Left ventricle myocardium inferior (tissue), 1 donor: ENCODE results near the gene OR10D3. TPM values are rescaled to one million over a fixed set of nuclear protein-coding genes. Genes with fewer than 3 reads are reported as not detected.

ENCODE experiments used
- DNase-seq: peaks from one replicate; pipeline ENCODE4 v3.0.0-alpha.2; 2020
- H3K27ac ChIP-seq: fragments of 200-600 bp; replicated peaks from 2 replicates; pipeline ENCODE4 v1.8.0; 2021
- H3K27me3 ChIP-seq: fragments of 200-600 bp; 2 replicates; pipeline ENCODE4 v1.8.0; 2021; ENCODE audit warnings: low read depth
- H3K36me3 ChIP-seq: fragments of 200-600 bp; 2 replicates; pipeline ENCODE4 v1.8.0; 2021
- H3K4me1 ChIP-seq: fragments of 200-600 bp; 2 replicates; pipeline ENCODE4 v1.8.0; 2021
- H3K4me3 ChIP-seq: fragments of 200-600 bp; 2 replicates; pipeline ENCODE4 v1.8.0; 2021; ENCODE audit warnings: mild to moderate bottlenecking, moderate library complexity
- H3K9me3 ChIP-seq: fragments of 200-600 bp; replicated peaks from 2 replicates; pipeline ENCODE4 v1.8.0; 2021
- CTCF ChIP-seq: fragments of 200-600 bp; IDR thresholded peaks from 2 replicates; pipeline ENCODE4 v1.8.0; 2021; ENCODE audit warnings: antibody characterized with exemption, mild to moderate bottlenecking, borderline replicate concordance
- intact Hi-C: fragments of 100-400 bp; cut with micrococcal nuclease; formaldehyde crosslinking; loops from one replicate; pipeline ENCODE4 v1.11.0; 2022
- long read RNA-seq: library from polyadenylated mRNA; unstranded; transcript quantifications from one replicate; pipeline ENCODE4 v2.0.0, GENCODE V29; 2021
- total RNA-seq: library from RNA; stranded (reverse); fragmentation: NEBNext Ultra II Directional; extraction: Animal tissue kit (Norgen Biotek cat#: 25700); gene quantifications from one replicate; pipeline ENCODE4 v1.2.1, GENCODE V29; 2021
- donor health status: DM: no; HTN: yes; CAD: no; lungs with severe emphysema.

Gene OR10D3
- not detected for total RNA-seq
- long read RNA-seq = 0 reads

GRCh38 chr11:124183068-124183467, at the start of gene OR10D3:
Gene OR10D3 (plus strand): TSS chr11:124183345. CDS start chr11:124185270, 1,925 bp downstream.
- intact Hi-C loops = no loop called here
- no peaks in the 10 kb centered on the region for H3K4me1 ChIP-seq
- no peaks in the 10 kb centered on the region for H3K27me3 ChIP-seq
- TF ChIP-seq CTCF = no peak
- H3K9me3 ChIP-seq = peaks cover 8% of the 10 kb centered on the region
- DNase-seq = no peak
- H3K4me3 ChIP-seq = no peak within 1 kb of the TSS
- no peaks in the 10 kb centered on the region for H3K36me3 ChIP-seq
- no peak within 1 kb of the TSS for H3K27ac ChIP-seq

- no peak for DNase-seq
- Histone ChIP-seq H3K9me3 (peaks cover 17% of the 10 kb centered on the region), H3K27ac (no peak overlapping the region), H3K27me3 (no peaks in the 10 kb centered on the region), H3K4me1 (no peaks in the 10 kb centered on the region), H3K36me3 (peaks cover 9% of the 10 kb centered on the region), H3K4me3 (no peak overlapping the region)
- no peak for TF ChIP-seq CTCF
- intact Hi-C loops = no loop called here
Measured at GRCh38 chr11:124143034-124143433, 40.1 kb upstream of the OR10D3 start.

GRCh38 chr11:124147951-124148350, 35.2 kb upstream of the OR10D3 start:
- TF ChIP-seq CTCF = no peak
- Histone ChIP-seq H3K27ac (no peak overlapping the region), H3K4me3 (no peak overlapping the region), H3K4me1 (no peaks in the 10 kb centered on the region), H3K36me3 (no peaks in the 10 kb centered on the region), H3K9me3 (no peaks in the 10 kb centered on the region), H3K27me3 (no peaks in the 10 kb centered on the region)
- no peak for DNase-seq
- intact Hi-C loops = no loop called here

GRCh38 chr11:124150684-124151083, 32.5 kb upstream of the OR10D3 start:
- no peak for DNase-seq
- Histone ChIP-seq H3K27me3 (no peaks in the 10 kb centered on the region), H3K36me3 (no peaks in the 10 kb centered on the region), H3K27ac (no peak overlapping the region), H3K4me3 (no peak overlapping the region), H3K9me3 (no peaks in the 10 kb centered on the region), H3K4me1 (no peaks in the 10 kb centered on the region)
- no peak for TF ChIP-seq CTCF
- intact Hi-C loops = no loop called here

GRCh38 chr11:124152770-124153407, 30.3 kb upstream of the OR10D3 start:
- TF ChIP-seq CTCF = no peak
- H3K9me3 ChIP-seq = no peaks in the 10 kb centered on the region
- H3K4me3 ChIP-seq = no peak overlapping the region
- no peak for DNase-seq
- intact Hi-C loops = no loop called here
- H3K27me3 ChIP-seq = peaks cover 3% of the 10 kb centered on the region
- no peaks in the 10 kb centered on the region for H3K4me1 ChIP-seq
- no peak overlapping the region for H3K27ac ChIP-seq
- H3K36me3 ChIP-seq = no peaks in the 10 kb centered on the region
